Measurements from ENCODE around the gene ELOVL1. TPM values are rescaled to one million over a fixed set of nuclear protein-coding genes. Genes with fewer than 3 reads are reported as not detected.

The ELOVL1 gene
- total RNA-seq, 4 donors from 2014 or later = 26.3 to 65.0 (median 41.0) TPM

- peak overlapping the region; percentile 16 to 62 for H3K4me3 ChIP-seq
- H3K9me3 ChIP-seq = no peaks in the 10 kb centered on the region
- peak; percentile 17 for ATAC-seq
- H3K36me3 ChIP-seq = no peaks in the 10 kb centered on the region
- peaks cover 0 to 25% (median 0%) of the 10 kb centered on the region in 3 donors for H3K4me1 ChIP-seq
- no peaks in the 10 kb centered on the region for H3K27me3 ChIP-seq
- 25 to 30% methylated on average over 10 to 11 of the region's 11 CpGs for WGBS, 2 donors (ENCODE audit: low coverage in 1 of 2)
- TF ChIP-seq CTCF (IDR thresholded peaks at IDR 0.05) = no peak
- TF ChIP-seq POLR2A (IDR thresholded peaks at IDR 0.05) = no peak
- TF ChIP-seq EP300 (IDR thresholded peaks at IDR 0.05) = no peak
- peak; percentile 56 for TF ChIP-seq POLR2AphosphoS5 (IDR thresholded peaks at IDR 0.05)
- peak overlapping the region; percentile 39 to 94 (median 89) for H3K27ac ChIP-seq
Measured at GRCh38 chr1:43349594-43350306, 18.1 kb downstream of the ELOVL1 start.

GRCh38 chr1:43348809-43349593 lies 18.8 kb downstream of the ELOVL1 start:
- TF ChIP-seq POLR2AphosphoS5 (IDR thresholded peaks at IDR 0.05) = peak; percentile 59
- no peak for TF ChIP-seq EP300 (IDR thresholded peaks at IDR 0.05)
- TF ChIP-seq POLR2A (IDR thresholded peaks at IDR 0.05) = peak; percentile 38 to 41
- no peak for TF ChIP-seq CTCF (IDR thresholded peaks at IDR 0.05)
- peak overlapping the region; percentile 16 to 62 for H3K4me3 ChIP-seq
- H3K4me1 ChIP-seq = peaks cover 0 to 25% (median 0%) of the 10 kb centered on the region in 3 donors
- no peaks in the 10 kb centered on the region for H3K27me3 ChIP-seq
- WGBS, 2 donors (ENCODE audit: low coverage in 1 of 2) = 0% methylated on average over 5 to 10 of the region's 72 CpGs
- ATAC-seq = peak; percentile 87
- H3K36me3 ChIP-seq = no peaks in the 10 kb centered on the region
- H3K27ac ChIP-seq = peak overlapping the region; percentile 19 to 94 (median 89)
- H3K9me3 ChIP-seq = no peaks in the 10 kb centered on the region

- peaks cover 0 to 25% (median 0%) of the 10 kb centered on the region in 3 donors for H3K4me1 ChIP-seq
- TF ChIP-seq POLR2AphosphoS5 (IDR thresholded peaks at IDR 0.05) = no peak
- no peak for TF ChIP-seq CTCF (IDR thresholded peaks at IDR 0.05)
- no peak for TF ChIP-seq POLR2A (IDR thresholded peaks at IDR 0.05)
- TF ChIP-seq EP300 (IDR thresholded peaks at IDR 0.05) = no peak
- 29 to 41% methylated on average over 1 to 2 of the region's 22 CpGs for WGBS, 2 donors (ENCODE audit: low coverage in 1 of 2)
- ATAC-seq = peak; percentile 23
- H3K4me3 ChIP-seq = peak overlapping the region; percentile 16 to 62
- no peaks in the 10 kb centered on the region for H3K36me3 ChIP-seq
- peak overlapping the region; percentile 19 to 94 (median 89) for H3K27ac ChIP-seq
- H3K9me3 ChIP-seq = no peaks in the 10 kb centered on the region
- no peaks in the 10 kb centered on the region for H3K27me3 ChIP-seq
Measured at GRCh38 chr1:43348343-43348808, 19.4 kb downstream of the ELOVL1 start.

- WGBS, 2 donors (ENCODE audit: low coverage in 1 of 2) = 87 to 89% methylated on average over 3 to 5 of the region's 5 CpGs
- no peaks in the 10 kb centered on the region for H3K36me3 ChIP-seq
- H3K4me3 ChIP-seq = no peak overlapping the region
- H3K4me1 ChIP-seq = peaks cover 0 to 25% (median 0%) of the 10 kb centered on the region in 3 donors
- H3K27ac ChIP-seq = no peak overlapping the region
- no peaks in the 10 kb centered on the region for H3K27me3 ChIP-seq
- H3K9me3 ChIP-seq = no peaks in the 10 kb centered on the region
- no peak for ATAC-seq
- TF ChIP-seq POLR2A (IDR thresholded peaks at IDR 0.05) = no peak
- TF ChIP-seq POLR2AphosphoS5 (IDR thresholded peaks at IDR 0.05) = no peak
- no peak for TF ChIP-seq EP300 (IDR thresholded peaks at IDR 0.05)
- no peak for TF ChIP-seq CTCF (IDR thresholded peaks at IDR 0.05)
Measured at GRCh38 chr1:43346636-43347035, 21.2 kb downstream of the ELOVL1 start.

Data from gastroesophageal sphincter (tissue), 4 donors.